Suprapubic skin (tissue), 4 donors: Measurements from ENCODE around the gene CDH4. TPM values are rescaled to one million over a fixed set of nuclear protein-coding genes. Genes with fewer than 3 reads are reported as not detected.
A peak's percentile ranks its signal among the peaks of the same experiment; 100 is the strongest.

Source experiments
- DNase-seq, 2 donors: peaks; one replicate each; pipeline ENCODE4 v3.0.0-alpha.2; 2019; ENCODE audit warnings: low spot score in 2 of 2
- H3K27ac ChIP-seq: fragments of 200-600 bp; sonication (generic); one replicate; pipeline ENCODE4 v1.5.1; 2019
- H3K27me3 ChIP-seq: fragments of 200-600 bp; sonication (generic); one replicate; pipeline ENCODE4 v1.5.1; 2019
- H3K36me3 ChIP-seq: fragments of 200-600 bp; sonication (generic); one replicate; pipeline ENCODE4 v1.5.1; 2019
- H3K4me1 ChIP-seq: fragments of 200-600 bp; sonication (generic); one replicate; pipeline ENCODE4 v1.5.1; 2019
- H3K4me3 ChIP-seq: fragments of 200-600 bp; sonication (generic); one replicate; pipeline ENCODE4 v1.5.1; 2019; ENCODE audit warnings: mild to moderate bottlenecking
- H3K9me3 ChIP-seq: fragments of 200-600 bp; sonication (generic); one replicate; pipeline ENCODE4 v1.5.1; 2019
- EP300 ChIP-seq: sonication (generic); formaldehyde crosslinking; IDR thresholded peaks from one replicate; pipeline ENCODE4 v1.6.1; 2017; ENCODE audit warnings: antibody characterized with exemption
- POLR2A ChIP-seq, 2 donors: fragments of 450-650 bp; IDR thresholded peaks; one replicate each; pipeline ENCODE4 v1.6.1; 2017; ENCODE audit warnings: antibody characterized with exemption in 2 of 2, mild to moderate bottlenecking in 2 of 2, moderate library complexity in 2 of 2
- POLR2AphosphoS5 ChIP-seq, 3 donors: sonication (generic); formaldehyde crosslinking; IDR thresholded peaks; one replicate each; pipeline ENCODE4 v1.6.1; 2017; ENCODE audit warnings: antibody characterized with exemption in 3 of 3
- WGBS: methylation state at CpG from one replicate; pipeline ENCODE4 v1.1.5; 2018; 5-methylcytosine and 5-hydroxymethylcytosine counted together
- total RNA-seq, 4 donors: library from RNA; depleted of rRNA; stranded (reverse); fragments of >200 nt; gene quantifications; one replicate each; pipeline ENCODE4 v1.1.0, GENCODE V29; 2016
- TF ChIP-seq, protein P1 (sequence below), 2 donors: fragments of 200-600 bp in 1 of 2; fragments of 450-650 bp in 1 of 2; sonication (generic) in 1 of 2; IDR thresholded peaks; one replicate each; pipeline ENCODE4 v1.5.1; 2016 to 2019; ENCODE audit warnings: antibody characterized with exemption in 2 of 2, mild to moderate bottlenecking in 1 of 2, moderate library complexity in 1 of 2

CDH4 gene
- total RNA-seq, 4 donors from 2014 or later, result 0.91 to 5.9 (median 2.6) TPM

- WGBS, result 62% methylated on average over 3 of the region's 3 CpGs
- no peak overlapping the region for H3K4me3 ChIP-seq
- H3K9me3 ChIP-seq, result no peaks in the 10 kb centered on the region
- no peaks in the 10 kb centered on the region for H3K4me1 ChIP-seq
- DNase-seq, result no peak
- no peak for TF ChIP-seq POLR2A (IDR thresholded peaks at IDR 0.05)
- no peak for TF ChIP-seq POLR2AphosphoS5 (IDR thresholded peaks at IDR 0.05)
- no peak overlapping the region for H3K27ac ChIP-seq
- no peaks in the 10 kb centered on the region for H3K36me3 ChIP-seq
- peaks cover 22% of the 10 kb centered on the region for H3K27me3 ChIP-seq
Observed at GRCh38 chr20:61240814-61241213, 11.2 kb upstream of the CDH4 start.

- 80% methylated on average over 8 of the region's 8 CpGs for WGBS
- H3K36me3 ChIP-seq, result no peaks in the 10 kb centered on the region
- no peak for DNase-seq
- no peak overlapping the region for H3K4me3 ChIP-seq
- no peak for TF ChIP-seq POLR2AphosphoS5 (IDR thresholded peaks at IDR 0.05)
- TF ChIP-seq, protein P1, sequence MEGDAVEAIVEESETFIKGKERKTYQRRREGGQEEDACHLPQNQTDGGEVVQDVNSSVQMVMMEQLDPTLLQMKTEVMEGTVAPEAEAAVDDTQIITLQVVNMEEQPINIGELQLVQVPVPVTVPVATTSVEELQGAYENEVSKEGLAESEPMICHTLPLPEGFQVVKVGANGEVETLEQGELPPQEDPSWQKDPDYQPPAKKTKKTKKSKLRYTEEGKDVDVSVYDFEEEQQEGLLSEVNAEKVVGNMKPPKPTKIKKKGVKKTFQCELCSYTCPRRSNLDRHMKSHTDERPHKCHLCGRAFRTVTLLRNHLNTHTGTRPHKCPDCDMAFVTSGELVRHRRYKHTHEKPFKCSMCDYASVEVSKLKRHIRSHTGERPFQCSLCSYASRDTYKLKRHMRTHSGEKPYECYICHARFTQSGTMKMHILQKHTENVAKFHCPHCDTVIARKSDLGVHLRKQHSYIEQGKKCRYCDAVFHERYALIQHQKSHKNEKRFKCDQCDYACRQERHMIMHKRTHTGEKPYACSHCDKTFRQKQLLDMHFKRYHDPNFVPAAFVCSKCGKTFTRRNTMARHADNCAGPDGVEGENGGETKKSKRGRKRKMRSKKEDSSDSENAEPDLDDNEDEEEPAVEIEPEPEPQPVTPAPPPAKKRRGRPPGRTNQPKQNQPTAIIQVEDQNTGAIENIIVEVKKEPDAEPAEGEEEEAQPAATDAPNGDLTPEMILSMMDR (IDR thresholded peaks at IDR 0.05), result no peak
- no peak for TF ChIP-seq EP300
- TF ChIP-seq POLR2A (IDR thresholded peaks at IDR 0.05), result no peak
- no peak overlapping the region for H3K27ac ChIP-seq
- no peaks in the 10 kb centered on the region for H3K9me3 ChIP-seq
- H3K27me3 ChIP-seq, result peaks cover 47% of the 10 kb centered on the region
- no peaks in the 10 kb centered on the region for H3K4me1 ChIP-seq
Observed at GRCh38 chr20:61244213-61244612, 7.8 kb upstream of the CDH4 start.

GRCh38 chr20:61246269-61246668 lies 5.8 kb upstream of the CDH4 start:
- no peak overlapping the region for H3K27ac ChIP-seq
- H3K36me3 ChIP-seq, result no peaks in the 10 kb centered on the region
- H3K27me3 ChIP-seq, result peaks cover 58% of the 10 kb centered on the region
- H3K4me3 ChIP-seq, result no peak overlapping the region
- TF ChIP-seq POLR2AphosphoS5 (IDR thresholded peaks at IDR 0.05) (no peak), EP300 (no peak), POLR2A (IDR thresholded peaks at IDR 0.05) (no peak)
- TF ChIP-seq, protein P1 (IDR thresholded peaks at IDR 0.05), result no peak
- H3K4me1 ChIP-seq, result no peaks in the 10 kb centered on the region
- WGBS, result 76% methylated on average over 7 of the region's 7 CpGs
- no peak for DNase-seq
- no peaks in the 10 kb centered on the region for H3K9me3 ChIP-seq

DNA sequence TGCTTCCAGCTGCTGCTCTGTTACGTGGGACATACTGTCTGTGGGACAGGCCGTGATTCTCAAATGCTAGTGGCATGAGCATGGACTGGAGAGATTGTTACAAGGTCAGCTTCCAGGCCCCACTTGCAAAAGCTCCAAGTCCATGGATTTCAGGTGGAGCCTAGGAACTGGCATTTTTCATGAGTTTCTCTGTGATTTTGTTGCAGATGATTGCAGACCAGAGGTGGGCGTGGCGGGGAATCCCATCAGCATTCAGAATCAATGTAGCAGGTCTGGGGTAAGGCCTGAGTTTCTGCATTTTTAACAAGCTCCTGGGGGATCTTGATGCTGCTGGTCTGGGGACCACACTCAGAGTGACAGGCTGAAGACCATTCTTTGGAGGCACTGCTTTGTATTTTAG lies 2.4 kb upstream of the CDH4 start:
- H3K36me3 ChIP-seq, result no peaks in the 10 kb centered on the region
- TF ChIP-seq EP300, result no peak
- no peak for TF ChIP-seq POLR2A (IDR thresholded peaks at IDR 0.05)
- H3K4me1 ChIP-seq, result peaks cover 20% of the 10 kb centered on the region
- peaks cover 81% of the 10 kb centered on the region for H3K27me3 ChIP-seq
- H3K4me3 ChIP-seq, result no peak overlapping the region
- 84% methylated on average over 4 of the region's 4 CpGs for WGBS
- H3K27ac ChIP-seq, result no peak overlapping the region
- H3K9me3 ChIP-seq, result no peaks in the 10 kb centered on the region
- no peak for DNase-seq

- H3K4me1 ChIP-seq, result peaks cover 20% of the 10 kb centered on the region
- 0% methylated on average over 3 of the region's 87 CpGs for WGBS
- DNase-seq, result no peak
- no peak for TF ChIP-seq POLR2AphosphoS5 (IDR thresholded peaks at IDR 0.05)
- TF ChIP-seq POLR2A (IDR thresholded peaks at IDR 0.05), result no peak
- TF ChIP-seq EP300, result no peak
- TF ChIP-seq, protein P1 (IDR thresholded peaks at IDR 0.05), result no peak
- peak overlapping the region; percentile 52 for H3K4me3 ChIP-seq
- no peak overlapping the region for H3K27ac ChIP-seq
- no peaks in the 10 kb centered on the region for H3K9me3 ChIP-seq
- no peaks in the 10 kb centered on the region for H3K36me3 ChIP-seq
- peaks cover 88% of the 10 kb centered on the region for H3K27me3 ChIP-seq
Observed at GRCh38 chr20:61252601-61253263, 671 bp downstream of the CDH4 start.

DNA sequence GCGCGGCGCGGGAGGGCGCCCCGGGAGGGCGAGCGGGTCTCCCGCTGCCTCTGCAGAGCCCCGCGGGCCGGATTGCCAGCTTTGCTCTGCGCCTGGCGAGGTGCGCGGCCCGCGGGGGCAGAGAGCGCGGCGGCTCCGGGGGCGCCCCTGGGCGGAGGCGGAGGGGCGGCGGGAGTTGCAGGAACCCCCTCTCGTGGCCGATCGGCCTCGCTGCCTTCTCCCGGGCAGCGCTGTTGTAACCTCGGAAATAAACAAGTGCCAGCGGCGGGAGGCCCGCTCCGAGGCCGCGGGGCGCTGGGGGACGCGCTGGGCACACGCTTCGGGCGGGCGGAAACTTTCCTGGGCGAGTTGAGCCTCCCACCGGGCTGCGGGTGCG lies 1.2 kb downstream of the CDH4 start:
- H3K27ac ChIP-seq, result no peak overlapping the region
- H3K36me3 ChIP-seq, result no peaks in the 10 kb centered on the region
- peak overlapping the region; percentile 52 for H3K4me3 ChIP-seq
- peaks cover 84% of the 10 kb centered on the region for H3K27me3 ChIP-seq
- H3K4me1 ChIP-seq, result peaks cover 20% of the 10 kb centered on the region
- 0% methylated on average over 15 of the region's 51 CpGs for WGBS
- H3K9me3 ChIP-seq, result no peaks in the 10 kb centered on the region
- TF ChIP-seq, protein P1 (IDR thresholded peaks at IDR 0.05), result no peak
- TF ChIP-seq POLR2AphosphoS5 (IDR thresholded peaks at IDR 0.05) (no peak), POLR2A (IDR thresholded peaks at IDR 0.05) (no peak), EP300 (no peak)
- DNase-seq, result no peak
